ENCODE measurements around the gene TNFAIP8L1.

The TNFAIP8L1 gene

GRCh38 chr19:4687396-4687795 lies 48.1 kb downstream of the TNFAIP8L1 start:
- Histone ChIP-seq H3K4me3 (ENCODE audit: low read length) (no peak overlapping the region), H2AFZ (ENCODE audit: low read length) (no peak overlapping the region), H3K79me2 (ENCODE audit: low read length) (no peaks in the 10 kb centered on the region), H3K9me3 (replicated peaks; ENCODE audit: insufficient read depth, low read length) (no peaks in the 10 kb centered on the region), H4K20me1 (ENCODE audit: insufficient read depth, low read length) (no peaks in the 10 kb centered on the region), H3K9me2 (replicated peaks; ENCODE audit: insufficient read depth, low read length) (no peaks in the 10 kb centered on the region), H3K27ac (ENCODE audit: low read length) (no peak overlapping the region), H3K4me1 (ENCODE audit: low read length) (no peaks in the 10 kb centered on the region), H3K27me3 (replicated peaks; ENCODE audit: insufficient read depth, low read length) (no peaks in the 10 kb centered on the region), H3K36me3 (replicated peaks; ENCODE audit: insufficient read depth, low read length) (no peaks in the 10 kb centered on the region), H3K4me2 (ENCODE audit: low read depth, low read length) (no peak overlapping the region), H3F3A (ENCODE audit: insufficient read depth, low read length) (no peaks in the 10 kb centered on the region), H3K9ac (ENCODE audit: low read length) (no peak overlapping the region)
- no peak for TF ChIP-seq CTCF (IDR thresholded peaks at IDR 0.05; ENCODE audit: low read length)
- TF ChIP-seq EZH2 (optimal IDR thresholded peaks at IDR 0.05; ENCODE audit: low read depth, low read length) = no peak
- no peak for TF ChIP-seq EZH2phosphoT487 (IDR thresholded peaks at IDR 0.05; ENCODE audit: low read length)
- DNase-seq = no peak

- Histone ChIP-seq H3K27ac (ENCODE audit: low read length) (no peak overlapping the region), H4K20me1 (ENCODE audit: insufficient read depth, low read length) (no peaks in the 10 kb centered on the region), H3F3A (ENCODE audit: insufficient read depth, low read length) (no peaks in the 10 kb centered on the region), H3K4me2 (ENCODE audit: low read depth, low read length) (no peak overlapping the region), H3K27me3 (replicated peaks; ENCODE audit: insufficient read depth, low read length) (no peaks in the 10 kb centered on the region), H3K4me1 (ENCODE audit: low read length) (no peaks in the 10 kb centered on the region), H3K36me3 (replicated peaks; ENCODE audit: insufficient read depth, low read length) (no peaks in the 10 kb centered on the region), H3K4me3 (ENCODE audit: low read length) (no peak overlapping the region), H3K9me2 (replicated peaks; ENCODE audit: insufficient read depth, low read length) (no peaks in the 10 kb centered on the region), H2AFZ (ENCODE audit: low read length) (no peak overlapping the region), H3K9ac (ENCODE audit: low read length) (no peak overlapping the region), H3K9me3 (replicated peaks; ENCODE audit: insufficient read depth, low read length) (no peaks in the 10 kb centered on the region), H3K79me2 (ENCODE audit: low read length) (no peaks in the 10 kb centered on the region)
- TF ChIP-seq EZH2phosphoT487 (IDR thresholded peaks at IDR 0.05; ENCODE audit: low read length) = no peak
- TF ChIP-seq CTCF (IDR thresholded peaks at IDR 0.05; ENCODE audit: low read length) = no peak
- TF ChIP-seq EZH2 (optimal IDR thresholded peaks at IDR 0.05; ENCODE audit: low read depth, low read length) = no peak
- DNase-seq = no peak
Observed at GRCh38 chr19:4688587-4688986, 49.3 kb downstream of the TNFAIP8L1 start.

GRCh38 chr19:4689403-4689802 lies 50.1 kb downstream of the TNFAIP8L1 start:
- Histone ChIP-seq H3K36me3 (replicated peaks; ENCODE audit: insufficient read depth, low read length) (no peaks in the 10 kb centered on the region), H3K27ac (ENCODE audit: low read length) (no peak overlapping the region), H4K20me1 (ENCODE audit: insufficient read depth, low read length) (no peaks in the 10 kb centered on the region), H3K4me1 (ENCODE audit: low read length) (no peaks in the 10 kb centered on the region), H3K9me3 (replicated peaks; ENCODE audit: insufficient read depth, low read length) (no peaks in the 10 kb centered on the region), H2AFZ (ENCODE audit: low read length) (no peak overlapping the region), H3K79me2 (ENCODE audit: low read length) (no peaks in the 10 kb centered on the region), H3K27me3 (replicated peaks; ENCODE audit: insufficient read depth, low read length) (no peaks in the 10 kb centered on the region), H3F3A (ENCODE audit: insufficient read depth, low read length) (no peaks in the 10 kb centered on the region), H3K4me2 (ENCODE audit: low read depth, low read length) (no peak overlapping the region), H3K4me3 (ENCODE audit: low read length) (no peak overlapping the region), H3K9ac (ENCODE audit: low read length) (no peak overlapping the region), H3K9me2 (replicated peaks; ENCODE audit: insufficient read depth, low read length) (no peaks in the 10 kb centered on the region)
- no peak for DNase-seq
- TF ChIP-seq CTCF (IDR thresholded peaks at IDR 0.05; ENCODE audit: low read length) (no peak), EZH2phosphoT487 (IDR thresholded peaks at IDR 0.05; ENCODE audit: low read length) (no peak), EZH2 (optimal IDR thresholded peaks at IDR 0.05; ENCODE audit: low read depth, low read length) (no peak)
